D721Med (cell line): ENCODE results near the gene NCCRP1.

Source experiments
- DNase-seq: peaks from one replicate; pipeline ENCODE4 v3.0.0; 2011; ENCODE audit warnings: low spot score; ENCODE audit not compliant: insufficient read length
- FAIRE-seq: peaks from 2 replicates; lab custom pipeline; 2011; peaks lifted over from hg19 to GRCh38; lab: Jason Lieb, UNC
- TF ChIP-seq, protein P1 (sequence below): IDR thresholded peaks from 2 replicates; pipeline ENCODE4 v1.5.1; 2012; ENCODE audit warnings: mild to moderate bottlenecking, control low read depth; ENCODE audit not compliant: insufficient read depth; ENCODE audit errors: missing control alignments

Gene NCCRP1

GRCh38 chr19:39174558-39175544 lies 21.9 kb upstream of the NCCRP1 start:
- FAIRE-seq = no peak
- TF ChIP-seq, protein P1, sequence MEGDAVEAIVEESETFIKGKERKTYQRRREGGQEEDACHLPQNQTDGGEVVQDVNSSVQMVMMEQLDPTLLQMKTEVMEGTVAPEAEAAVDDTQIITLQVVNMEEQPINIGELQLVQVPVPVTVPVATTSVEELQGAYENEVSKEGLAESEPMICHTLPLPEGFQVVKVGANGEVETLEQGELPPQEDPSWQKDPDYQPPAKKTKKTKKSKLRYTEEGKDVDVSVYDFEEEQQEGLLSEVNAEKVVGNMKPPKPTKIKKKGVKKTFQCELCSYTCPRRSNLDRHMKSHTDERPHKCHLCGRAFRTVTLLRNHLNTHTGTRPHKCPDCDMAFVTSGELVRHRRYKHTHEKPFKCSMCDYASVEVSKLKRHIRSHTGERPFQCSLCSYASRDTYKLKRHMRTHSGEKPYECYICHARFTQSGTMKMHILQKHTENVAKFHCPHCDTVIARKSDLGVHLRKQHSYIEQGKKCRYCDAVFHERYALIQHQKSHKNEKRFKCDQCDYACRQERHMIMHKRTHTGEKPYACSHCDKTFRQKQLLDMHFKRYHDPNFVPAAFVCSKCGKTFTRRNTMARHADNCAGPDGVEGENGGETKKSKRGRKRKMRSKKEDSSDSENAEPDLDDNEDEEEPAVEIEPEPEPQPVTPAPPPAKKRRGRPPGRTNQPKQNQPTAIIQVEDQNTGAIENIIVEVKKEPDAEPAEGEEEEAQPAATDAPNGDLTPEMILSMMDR = no peak
- no peak for DNase-seq

DNA sequence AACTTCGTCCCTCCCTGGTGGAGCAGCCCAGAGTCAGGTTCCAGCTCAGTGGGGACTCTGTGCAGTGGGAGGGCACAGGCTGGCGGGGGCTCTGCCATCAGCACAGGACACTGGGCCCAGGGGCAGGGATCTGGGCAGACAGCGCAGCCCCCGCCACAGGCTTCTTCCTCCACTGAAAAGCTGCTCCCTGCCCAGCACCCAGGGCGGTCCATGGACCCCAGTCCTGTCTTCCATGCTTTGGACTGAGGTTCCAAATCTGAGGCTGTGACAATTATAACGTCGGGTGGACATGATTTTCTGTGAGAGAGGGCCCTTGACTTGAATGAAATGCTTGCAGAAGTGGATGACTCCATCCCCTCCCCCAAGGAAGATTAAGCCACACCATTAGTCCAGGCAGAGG lies 21.2 kb upstream of the NCCRP1 start:
- TF ChIP-seq, protein P1 = no peak
- DNase-seq (no peak), FAIRE-seq (no peak)

GRCh38 chr19:39177110-39177699 lies 19.6 kb upstream of the NCCRP1 start:
- no peak for DNase-seq
- FAIRE-seq = no peak
- TF ChIP-seq, protein P1 = no peak

- TF ChIP-seq, protein P1 = no peak
- no peak for DNase-seq
- no peak for FAIRE-seq
Observed at GRCh38 chr19:39177736-39178135, 19.0 kb upstream of the NCCRP1 start.

DNA sequence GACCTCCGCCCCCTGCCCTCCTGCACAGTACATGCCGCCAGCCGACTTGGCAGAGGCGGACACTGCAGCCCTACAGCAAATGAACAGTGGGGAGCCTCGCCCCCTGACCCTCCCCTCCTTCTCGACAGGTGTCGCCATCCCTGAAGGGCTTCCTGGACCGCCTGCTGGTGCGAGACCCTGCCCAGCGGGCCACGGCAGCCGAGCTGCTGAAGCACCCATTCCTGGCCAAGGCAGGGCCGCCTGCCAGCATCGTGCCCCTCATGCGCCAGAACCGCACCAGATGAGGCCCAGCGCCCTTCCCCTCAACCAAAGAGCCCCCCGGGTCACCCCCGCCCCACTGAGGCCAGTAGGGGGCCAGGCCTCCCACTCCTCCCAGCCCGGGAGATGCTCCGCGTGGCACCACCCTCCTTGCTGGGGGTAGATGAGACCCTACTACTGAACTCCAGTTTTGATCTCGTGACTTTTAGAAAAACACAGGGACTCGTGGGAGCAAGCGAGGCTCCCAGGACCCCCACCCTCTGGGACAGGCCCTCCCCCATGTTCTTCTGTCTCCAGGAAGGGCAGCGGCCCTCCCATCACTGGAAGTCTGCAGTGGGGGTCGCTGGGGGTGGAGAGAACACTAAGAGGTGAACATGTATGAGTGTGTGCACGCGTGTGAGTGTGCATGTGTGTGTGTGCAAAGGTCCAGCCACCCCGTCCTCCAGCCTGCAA lies 18.3 kb upstream of the NCCRP1 start:
- TF ChIP-seq, protein P1 = no peak
- DNase-seq (no peak), FAIRE-seq (no peak)

- DNase-seq = no peak
- TF ChIP-seq, protein P1 = no peak
- no peak for FAIRE-seq
Observed at GRCh38 chr19:39179754-39180153, 17.0 kb upstream of the NCCRP1 start.
